Measurements from ENCODE around the gene TGM4. TPM values are rescaled to one million over a fixed set of nuclear protein-coding genes. Genes with fewer than 3 reads are reported as not detected.

TGM4 gene
- total RNA-seq, 1 experiment from 2014 or later = not detected

GRCh38 chr3:44906997-44907396, 32.6 kb downstream of the TGM4 start:
- DNase-seq (ENCODE audit: low spot score) = no peak
- in situ Hi-C loops (cut with HindIII; ENCODE audit: low sequenced_read_pairs) = no loop called here

GRCh38 chr3:44907612-44908011, 33.2 kb downstream of the TGM4 start:
- no peak for DNase-seq (ENCODE audit: low spot score)
- in situ Hi-C loops (cut with HindIII; ENCODE audit: low sequenced_read_pairs) = no loop called here

GRCh38 chr3:44909063-44909462, 34.7 kb downstream of the TGM4 start:
- in situ Hi-C loops (cut with HindIII; ENCODE audit: low sequenced_read_pairs) = no loop called here
- no peak for DNase-seq (ENCODE audit: low spot score)

- DNase-seq (ENCODE audit: low spot score) = no peak
- in situ Hi-C loops (cut with HindIII; ENCODE audit: low sequenced_read_pairs) = no loop called here
Observed at GRCh38 chr3:44910693-44911092, 36.3 kb downstream of the TGM4 start.

- in situ Hi-C loops (cut with HindIII; ENCODE audit: low sequenced_read_pairs) = no loop called here
Observed at GRCh38 chr3:44913868-44914468, 39.6 kb downstream of the TGM4 start.

GRCh38 chr3:44914936-44915335, 40.5 kb downstream of the TGM4 start:
- no peak for DNase-seq (ENCODE audit: low spot score)
- in situ Hi-C loops (cut with HindIII; ENCODE audit: low sequenced_read_pairs) = no loop called here

More at GRCh38 chr3:44913868-44914468, 39.6 kb downstream of the TGM4 start:
- DNase-seq (ENCODE audit: low spot score) = peak; percentile 62

GRCh38 chr3:44915702-44916438, 41.5 kb downstream of the TGM4 start:
- in situ Hi-C loops (cut with HindIII; ENCODE audit: low sequenced_read_pairs) = no loop called here
- no peak for DNase-seq (ENCODE audit: low spot score)

- in situ Hi-C loops (cut with HindIII; ENCODE audit: low sequenced_read_pairs) = no loop called here
Observed at GRCh38 chr3:44918087-44918486, 43.7 kb downstream of the TGM4 start.

GRCh38 chr3:44918581-44918980, 44.2 kb downstream of the TGM4 start:
- DNase-seq (ENCODE audit: low spot score) = no peak
- in situ Hi-C loops (cut with HindIII; ENCODE audit: low sequenced_read_pairs) = no loop called here

More at GRCh38 chr3:44918087-44918486, 43.7 kb downstream of the TGM4 start:
- DNase-seq (ENCODE audit: low spot score) = no peak

- in situ Hi-C loops (cut with HindIII; ENCODE audit: low sequenced_read_pairs) = no loop called here
- DNase-seq (ENCODE audit: low spot score) = peak; percentile 17
Observed at GRCh38 chr3:44920081-44920480, 45.7 kb downstream of the TGM4 start.

- in situ Hi-C loops (cut with HindIII; ENCODE audit: low sequenced_read_pairs) = no loop called here
- peak; percentile 91 for DNase-seq (ENCODE audit: low spot score)
Observed at GRCh38 chr3:44923632-44924456, 49.4 kb downstream of the TGM4 start.

- in situ Hi-C loops (cut with HindIII; ENCODE audit: low sequenced_read_pairs) = no loop called here
- no peak for DNase-seq (ENCODE audit: low spot score)
Observed at GRCh38 chr3:44924457-44925084, 50.2 kb downstream of the TGM4 start.

- DNase-seq (ENCODE audit: low spot score) = no peak
- in situ Hi-C loops (cut with HindIII; ENCODE audit: low sequenced_read_pairs) = no loop called here
Observed at GRCh38 chr3:44926172-44926571, 51.8 kb downstream of the TGM4 start.

GRCh38 chr3:44926921-44927320, 52.5 kb downstream of the TGM4 start:
- in situ Hi-C loops (cut with HindIII; ENCODE audit: low sequenced_read_pairs) = no loop called here
- no peak for DNase-seq (ENCODE audit: low spot score)

GRCh38 chr3:44927371-44927770, 53.0 kb downstream of the TGM4 start:
- in situ Hi-C loops (cut with HindIII; ENCODE audit: low sequenced_read_pairs) = no loop called here
- DNase-seq (ENCODE audit: low spot score) = no peak

GRCh38 chr3:44929782-44930181, 55.4 kb downstream of the TGM4 start:
- no peak for DNase-seq (ENCODE audit: low spot score)
- in situ Hi-C loops (cut with HindIII; ENCODE audit: low sequenced_read_pairs) = no loop called here

- DNase-seq (ENCODE audit: low spot score) = no peak
- in situ Hi-C loops (cut with HindIII; ENCODE audit: low sequenced_read_pairs) = no loop called here
Observed at GRCh38 chr3:44930911-44931310, 56.5 kb downstream of the TGM4 start.

GRCh38 chr3:44931791-44932190, 57.4 kb downstream of the TGM4 start:
- no peak for DNase-seq (ENCODE audit: low spot score)
- in situ Hi-C loops (cut with HindIII; ENCODE audit: low sequenced_read_pairs) = no loop called here

- DNase-seq (ENCODE audit: low spot score) = no peak
- in situ Hi-C loops (cut with HindIII; ENCODE audit: low sequenced_read_pairs) = no loop called here
Observed at GRCh38 chr3:44932271-44932670, 57.9 kb downstream of the TGM4 start.
